GDM1 (cell line): Measurements from ENCODE around the gene PLXND1.

Experiments
- DNase-seq: peaks from one replicate; lab custom pipeline; 2025; lab: John Stamatoyannopoulos, UW

Gene PLXND1

DNA sequence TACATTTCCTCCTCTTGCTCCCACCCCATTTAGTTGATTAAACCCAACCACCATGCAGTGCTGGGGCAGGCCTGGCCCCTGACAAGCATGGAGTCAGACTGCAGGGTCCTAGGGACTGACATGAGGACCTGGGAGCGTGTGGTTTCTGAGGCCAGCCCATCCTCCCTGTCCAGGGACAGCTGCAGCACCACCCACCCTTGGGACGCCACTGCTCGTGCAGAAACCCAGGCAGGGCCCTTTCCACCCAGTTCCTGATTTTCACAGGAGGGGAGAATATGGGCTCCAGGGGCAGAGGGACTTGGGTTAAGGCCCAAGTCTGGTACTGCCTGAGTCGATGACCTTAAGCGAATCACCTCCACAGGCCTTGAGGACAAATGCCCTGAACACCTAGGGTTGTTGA, 23.7 kb downstream of the PLXND1 start:
- DNase-seq, result no peak

DNA sequence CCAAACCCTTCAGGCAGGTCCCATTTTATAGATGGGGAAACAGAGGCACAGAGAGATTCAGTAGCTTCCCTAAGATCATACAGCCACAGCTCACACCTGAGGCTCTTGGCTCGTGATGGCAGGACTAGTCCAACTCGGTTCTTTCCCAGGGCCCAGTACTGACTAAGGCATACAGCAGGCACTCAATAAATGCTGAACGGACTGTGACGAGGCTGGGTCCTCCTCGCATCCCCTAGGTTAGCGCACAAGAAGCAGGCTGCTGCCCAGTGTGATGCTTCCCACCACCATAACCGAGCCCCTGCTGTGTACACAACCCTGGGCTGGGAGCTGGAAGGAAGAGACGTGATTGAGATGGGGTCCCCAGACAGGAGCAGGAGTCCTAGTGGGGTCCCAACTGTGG, 24.9 kb downstream of the PLXND1 start:
- no peak for DNase-seq

DNA sequence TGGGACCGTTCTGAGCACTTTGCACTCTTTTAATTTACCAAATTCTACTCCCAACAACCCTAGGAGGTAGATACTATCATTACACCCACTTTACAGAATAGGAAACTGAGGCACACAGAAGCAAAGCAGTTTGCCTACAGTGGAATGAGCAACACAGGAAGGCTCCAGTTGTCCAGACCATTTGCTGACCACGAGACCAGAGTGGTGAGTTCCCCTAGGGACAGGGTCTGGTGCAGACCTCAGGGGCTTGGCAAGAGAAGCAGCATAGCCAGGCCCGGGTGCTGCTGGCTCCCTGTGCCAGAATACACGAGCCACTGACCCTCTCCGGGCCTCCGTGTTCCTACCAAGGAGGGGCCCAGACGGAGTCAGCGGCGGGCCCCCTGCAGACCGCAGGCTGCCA, 26.5 kb downstream of the PLXND1 start:
- DNase-seq, result no peak

DNA sequence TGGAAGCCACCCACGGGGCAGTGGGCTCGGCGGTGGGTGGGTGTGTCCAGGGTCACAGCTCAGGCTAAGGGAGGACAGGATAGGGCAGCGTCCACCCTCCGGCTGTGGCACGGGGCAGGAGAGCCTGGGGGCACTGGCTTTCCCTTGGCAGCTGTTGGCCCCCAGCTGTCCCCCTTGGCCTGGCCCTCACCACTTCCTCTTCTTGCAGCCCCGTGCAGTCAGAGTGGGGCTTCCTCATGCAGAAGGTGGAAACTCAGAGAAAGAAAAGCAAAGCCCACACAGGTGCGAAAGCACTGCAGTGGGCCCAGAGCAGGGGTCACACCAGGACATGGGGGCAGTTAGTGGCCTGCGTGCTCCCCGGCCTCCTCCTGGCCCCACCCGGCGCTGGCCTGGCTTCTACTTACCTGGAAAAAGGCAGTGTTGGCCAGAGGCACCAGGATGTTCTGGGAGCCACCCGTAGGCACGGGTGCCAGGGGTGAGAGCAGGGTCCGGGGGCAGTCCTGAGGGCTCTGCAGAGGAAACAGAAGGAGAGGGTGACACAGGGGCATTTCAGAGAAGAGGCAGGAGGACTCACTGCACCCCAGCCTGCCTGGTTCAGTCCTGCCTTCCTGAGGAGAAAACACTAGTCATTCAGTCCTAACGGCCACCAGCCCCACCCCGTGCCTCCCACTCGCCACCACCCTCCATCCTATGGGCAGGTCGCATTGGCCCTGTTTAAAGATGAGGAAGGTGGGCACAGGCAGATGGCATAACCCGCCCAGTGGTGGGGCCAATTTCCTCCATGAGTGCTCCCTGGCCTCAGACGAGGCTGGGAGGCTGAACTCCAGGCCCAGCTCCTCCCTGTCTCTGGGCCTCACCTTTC, 28.3 kb downstream of the PLXND1 start:
- peak; percentile 82 for DNase-seq

DNA sequence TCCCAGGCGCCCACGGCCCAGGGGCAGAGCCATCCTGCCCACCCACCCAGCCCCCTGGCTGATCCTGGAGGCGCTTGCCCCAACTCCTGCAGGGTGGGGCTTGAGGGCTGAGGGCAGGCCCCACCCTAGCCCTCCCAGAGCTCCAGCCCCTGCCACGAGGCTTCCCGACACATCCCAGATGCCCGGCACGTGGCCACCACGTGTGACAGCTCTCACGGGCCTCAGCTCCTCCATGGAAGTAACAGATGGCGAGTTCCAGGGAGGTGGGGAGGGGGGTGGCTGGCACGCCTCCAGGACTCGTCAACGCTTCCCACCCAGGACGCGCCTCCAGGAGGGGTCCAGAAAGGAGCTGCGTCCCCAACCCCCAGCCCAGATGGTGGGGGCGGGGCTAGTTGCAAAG, 29.1 kb downstream of the PLXND1 start:
- DNase-seq, result no peak

DNA sequence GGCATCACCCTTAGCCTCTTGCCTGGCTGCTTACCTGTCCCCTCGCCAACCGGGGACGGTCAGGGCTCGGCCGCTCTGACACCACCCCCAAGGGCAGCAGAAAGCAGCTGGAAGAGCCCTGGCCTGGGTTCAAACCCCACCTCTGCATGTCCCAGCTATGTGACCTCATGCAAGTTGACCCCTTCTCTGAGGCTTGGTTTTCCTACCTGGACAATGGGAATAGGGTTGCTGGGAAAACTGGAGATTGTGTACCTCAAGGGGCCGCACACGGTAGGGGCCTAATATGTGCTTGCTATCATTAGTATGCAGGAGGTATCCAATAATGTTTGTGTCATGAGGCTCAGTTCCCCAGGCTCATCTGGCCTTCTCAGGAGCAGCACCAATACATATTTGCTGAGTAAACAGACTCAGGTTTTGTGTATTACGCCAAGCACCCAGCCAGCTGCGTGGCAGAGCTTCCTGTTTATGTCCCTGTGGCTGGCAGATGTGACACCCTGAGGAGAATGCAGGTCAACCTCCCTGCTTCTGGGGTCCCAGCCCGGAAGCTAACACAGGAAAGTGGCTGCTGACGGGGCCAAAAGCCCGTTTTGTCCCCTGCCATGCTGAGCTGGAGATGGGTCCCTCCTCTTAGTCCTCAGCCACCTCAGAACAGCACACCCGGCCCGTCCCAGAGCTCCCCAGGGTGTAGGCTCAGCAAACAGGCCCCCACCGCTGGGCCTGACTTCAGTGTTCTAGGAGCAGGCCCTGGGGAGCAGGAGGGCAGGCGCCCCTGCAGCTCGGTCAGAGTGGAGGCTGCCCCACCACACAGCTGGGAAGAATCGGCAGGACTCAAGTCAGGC, 29.7 kb downstream of the PLXND1 start:
- DNase-seq, result peak; percentile 18

DNA sequence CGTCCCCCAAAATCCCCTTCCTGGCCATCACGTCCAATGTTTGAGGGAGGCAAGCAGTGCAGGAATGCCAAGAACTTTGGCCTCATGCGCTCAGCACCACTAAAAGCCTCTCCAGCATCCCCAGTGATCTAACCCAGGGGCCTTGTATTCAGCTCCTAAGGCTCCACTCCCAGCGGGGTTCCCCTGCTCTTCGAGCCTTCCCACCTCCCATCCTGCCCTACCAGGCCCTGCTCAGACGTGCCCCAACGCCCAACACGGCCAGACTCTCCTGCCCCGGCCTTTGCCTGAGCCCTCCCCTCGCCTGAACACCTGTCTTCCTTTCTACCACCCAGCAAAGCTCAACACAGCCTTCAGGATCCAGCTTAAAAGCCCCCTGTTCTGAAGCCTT, 30.5 kb downstream of the PLXND1 start:
- DNase-seq, result no peak

DNA sequence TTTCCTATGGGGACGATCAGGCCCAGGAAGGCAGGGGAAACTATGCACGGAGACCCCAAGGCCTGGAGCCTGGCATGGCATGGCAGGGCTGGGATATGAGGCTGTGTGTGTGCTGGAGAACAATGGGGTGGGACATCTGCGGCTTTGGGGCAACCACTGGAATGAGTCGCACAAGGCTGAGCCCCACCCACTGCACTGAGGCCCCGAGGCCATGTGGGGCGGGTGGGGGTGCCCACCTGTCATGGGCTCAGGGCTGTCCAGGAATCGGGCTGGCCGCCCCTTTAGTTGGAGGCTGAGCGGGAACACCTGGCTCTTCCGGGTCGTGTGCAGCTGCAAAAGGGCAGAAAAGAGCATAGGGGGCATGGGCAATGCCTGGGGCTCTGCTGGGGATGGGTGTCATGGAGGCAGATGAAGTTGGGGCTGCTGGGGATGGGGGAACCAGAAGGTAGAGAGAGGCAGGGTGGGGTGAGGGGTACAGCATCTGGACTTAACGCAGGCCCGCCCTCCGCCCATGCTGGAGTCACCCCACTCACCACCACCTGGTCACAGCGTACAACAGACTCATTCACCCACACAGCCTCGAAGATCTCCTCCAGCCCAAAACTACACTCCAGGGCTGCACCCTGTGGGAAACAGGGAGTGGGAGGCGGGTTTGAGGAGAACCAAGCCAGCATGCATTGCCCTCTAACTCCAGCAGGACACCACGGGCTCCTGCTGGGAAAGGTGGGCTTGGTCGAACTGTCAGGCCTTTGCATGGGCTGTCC, 31.1 kb downstream of the PLXND1 start:
- DNase-seq, result no peak

DNA sequence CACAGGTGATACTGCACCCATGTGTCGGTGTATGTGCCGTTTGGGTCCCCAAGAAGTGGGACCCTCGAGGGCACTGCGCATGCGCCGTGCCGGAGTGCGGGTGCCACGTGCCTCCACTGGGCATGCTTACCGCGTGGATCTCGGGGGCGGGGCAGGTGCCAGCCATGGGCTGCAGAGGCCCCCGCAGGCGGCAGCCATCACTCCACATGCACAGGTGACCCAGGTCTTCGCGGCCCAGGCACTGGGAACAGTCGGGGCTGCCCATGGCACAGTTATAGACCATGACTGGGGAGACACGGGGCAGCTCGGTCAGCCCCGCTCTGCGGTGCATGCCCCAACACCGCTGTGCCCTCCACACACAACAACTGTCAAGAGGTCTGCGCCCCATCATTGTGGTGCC, 32.3 kb downstream of the PLXND1 start:
- DNase-seq, result no peak

DNA sequence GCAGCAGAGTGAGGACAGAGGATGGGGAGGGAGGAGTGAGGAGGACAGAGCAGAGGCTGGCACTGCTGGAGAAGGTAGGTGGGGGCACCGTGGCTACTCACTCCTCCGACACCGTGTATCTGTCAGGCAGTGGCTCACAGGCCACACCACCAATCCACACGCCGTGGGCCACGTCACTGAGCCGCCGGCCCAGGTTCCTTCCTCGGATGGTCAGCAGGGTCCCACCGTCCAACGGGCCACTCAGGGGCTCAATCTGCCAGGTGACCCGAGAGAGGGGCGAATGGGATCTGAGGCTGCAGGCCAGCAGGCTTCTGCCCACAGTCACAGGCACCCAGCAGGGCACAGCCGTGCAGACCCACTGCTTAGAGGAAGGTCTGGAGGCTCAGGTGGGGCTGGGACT, 33.0 kb downstream of the PLXND1 start:
- no peak for DNase-seq

DNA sequence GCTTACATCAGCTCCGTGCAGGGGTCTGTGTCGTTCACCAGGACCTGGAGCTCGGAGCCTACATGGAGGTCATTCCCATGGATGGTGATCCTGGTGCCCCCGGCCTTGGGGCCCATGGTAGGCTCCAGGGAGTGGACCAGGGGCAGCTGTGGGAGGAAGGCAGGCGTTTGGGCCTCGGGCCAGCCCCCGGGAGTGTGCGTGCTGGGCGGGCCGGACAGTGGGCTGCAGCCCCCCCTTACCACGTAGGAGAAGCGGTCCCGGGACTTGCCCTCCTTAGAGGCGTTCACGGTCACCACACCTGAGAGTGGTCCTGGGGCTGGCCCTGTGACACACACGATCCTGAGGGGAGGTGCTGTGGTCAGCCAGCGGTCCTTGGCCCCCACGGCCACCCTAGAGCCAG, 33.9 kb downstream of the PLXND1 start:
- DNase-seq, result no peak

DNA sequence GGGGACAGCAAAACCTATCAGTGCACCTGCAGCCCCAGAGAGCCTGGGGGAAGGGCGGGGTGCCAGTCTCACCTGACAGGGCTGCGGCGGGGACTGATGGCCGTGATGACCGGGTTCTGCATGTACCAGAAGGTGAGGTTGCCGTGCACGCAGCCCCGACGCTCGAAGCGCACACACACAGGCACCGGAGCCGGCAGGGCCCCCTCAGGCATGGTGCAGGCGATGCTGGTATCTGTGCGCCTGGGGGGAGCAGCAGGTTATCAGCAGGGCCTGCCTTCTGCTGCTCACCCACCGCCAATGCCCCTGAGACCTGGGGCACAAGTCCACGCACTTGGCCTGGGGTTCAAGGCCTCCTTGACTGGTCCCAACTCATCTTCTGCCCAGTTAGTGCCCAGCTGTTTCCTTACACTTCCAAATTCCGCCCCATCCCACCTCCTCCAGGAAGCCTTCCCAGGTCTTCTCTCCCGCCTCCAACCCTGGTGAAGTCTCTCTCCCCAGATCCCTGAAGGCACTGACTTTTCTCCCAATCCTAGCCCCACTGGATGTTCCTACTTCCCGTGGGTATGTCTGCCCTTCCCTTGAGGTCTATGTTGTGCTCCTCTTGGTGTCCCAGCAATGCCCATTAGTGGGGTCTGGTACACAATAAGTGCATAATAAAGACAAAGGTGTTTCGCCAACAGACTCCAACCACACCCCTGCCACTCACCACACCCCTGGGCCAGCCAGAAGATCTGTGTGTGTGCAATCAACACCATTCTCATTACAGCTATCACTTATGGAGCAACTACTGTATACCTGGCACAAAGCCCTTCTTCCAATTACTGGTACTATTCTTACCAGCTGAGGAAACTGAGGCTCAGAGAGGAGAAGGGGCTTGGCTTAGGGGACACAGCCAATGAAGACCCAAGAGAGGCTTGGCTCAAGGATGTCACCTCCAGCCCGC, 34.6 kb downstream of the PLXND1 start:
- DNase-seq, result no peak

DNA sequence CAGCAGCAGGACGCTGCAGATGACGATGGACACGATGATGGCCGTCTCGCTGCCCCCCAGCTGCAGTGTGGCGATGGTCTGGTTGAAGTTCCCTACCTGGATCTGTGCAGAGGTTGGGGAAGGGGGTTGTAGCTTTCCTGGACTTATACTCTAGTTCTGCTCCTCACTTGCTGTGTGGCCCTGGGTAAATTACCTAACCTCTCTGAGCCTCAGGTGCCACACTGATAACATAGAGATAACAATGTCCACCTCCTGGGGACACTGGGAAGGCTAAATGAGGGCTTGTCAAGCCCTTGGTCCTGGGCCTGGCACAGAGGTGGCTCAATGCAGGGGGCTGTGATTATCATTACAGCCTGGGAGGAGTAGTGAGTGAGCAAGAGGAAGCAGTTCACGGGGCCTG, 36.6 kb downstream of the PLXND1 start:
- DNase-seq, result no peak

DNA sequence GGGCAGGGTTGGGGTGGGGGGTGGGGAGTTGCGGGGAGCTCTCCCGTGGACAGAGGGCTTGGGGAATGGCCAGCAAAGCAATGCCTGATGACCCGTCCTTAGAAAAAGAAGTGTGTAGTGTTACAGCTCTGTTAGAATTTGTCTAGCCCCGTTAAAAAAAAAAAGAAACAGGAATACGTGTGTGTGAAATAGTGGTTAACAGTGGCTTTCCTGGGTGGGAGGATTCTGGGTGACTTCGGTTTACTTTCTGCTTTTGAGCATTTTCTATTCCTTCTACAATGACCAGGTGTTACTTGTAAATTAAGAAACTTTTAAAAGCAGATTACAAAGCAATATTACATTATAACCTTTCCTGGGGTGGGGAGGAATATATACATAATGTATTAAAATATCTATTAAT, 38.5 kb downstream of the PLXND1 start:
- no peak for DNase-seq

DNA sequence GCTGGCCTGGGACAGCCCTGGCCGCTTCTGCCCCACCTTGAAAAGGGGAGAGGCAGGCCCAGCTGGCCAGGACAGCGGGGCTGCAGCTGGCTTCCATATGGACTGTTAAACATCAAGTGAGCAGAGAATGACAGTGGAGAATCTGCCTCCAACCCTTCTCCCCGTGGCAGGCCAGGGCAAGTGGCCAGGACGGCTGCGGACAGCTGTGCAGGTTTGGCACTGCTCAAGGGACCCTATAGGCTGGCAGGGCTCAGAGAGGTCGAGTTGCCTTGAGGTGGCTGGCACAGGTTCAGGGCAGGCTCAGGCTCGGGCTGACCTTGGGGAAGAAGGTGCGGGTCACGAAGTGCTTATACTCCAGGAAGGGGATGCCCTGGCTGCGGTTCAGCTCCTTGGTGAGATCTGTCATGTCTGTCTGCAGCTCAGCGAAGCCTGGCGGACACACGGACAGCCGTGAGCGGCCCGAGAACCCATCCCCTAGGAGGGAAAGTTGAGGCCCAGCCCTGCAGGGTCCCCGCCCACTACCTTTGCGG, 39.2 kb downstream of the PLXND1 start:
- DNase-seq, result no peak

DNA sequence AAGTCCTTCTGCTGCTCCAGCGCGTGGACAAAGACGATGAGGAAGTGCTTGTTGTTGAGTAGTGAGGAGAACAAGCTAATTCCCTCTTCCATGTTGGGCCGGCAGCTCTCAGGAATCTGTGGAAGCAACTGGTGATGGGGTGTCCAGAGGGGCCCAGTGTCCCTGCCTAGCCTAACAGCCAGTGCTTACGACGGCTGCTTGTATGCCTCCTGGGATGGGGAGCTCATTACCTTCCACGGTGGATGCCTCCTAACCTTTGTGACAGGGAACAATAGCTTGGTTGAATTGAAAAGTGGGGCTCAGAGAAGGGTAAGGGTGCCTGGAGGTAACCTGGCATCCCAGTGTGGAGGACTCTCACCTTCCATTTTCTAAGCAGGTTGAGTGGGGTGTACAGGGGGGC, 40.6 kb downstream of the PLXND1 start:
- no peak for DNase-seq

DNA sequence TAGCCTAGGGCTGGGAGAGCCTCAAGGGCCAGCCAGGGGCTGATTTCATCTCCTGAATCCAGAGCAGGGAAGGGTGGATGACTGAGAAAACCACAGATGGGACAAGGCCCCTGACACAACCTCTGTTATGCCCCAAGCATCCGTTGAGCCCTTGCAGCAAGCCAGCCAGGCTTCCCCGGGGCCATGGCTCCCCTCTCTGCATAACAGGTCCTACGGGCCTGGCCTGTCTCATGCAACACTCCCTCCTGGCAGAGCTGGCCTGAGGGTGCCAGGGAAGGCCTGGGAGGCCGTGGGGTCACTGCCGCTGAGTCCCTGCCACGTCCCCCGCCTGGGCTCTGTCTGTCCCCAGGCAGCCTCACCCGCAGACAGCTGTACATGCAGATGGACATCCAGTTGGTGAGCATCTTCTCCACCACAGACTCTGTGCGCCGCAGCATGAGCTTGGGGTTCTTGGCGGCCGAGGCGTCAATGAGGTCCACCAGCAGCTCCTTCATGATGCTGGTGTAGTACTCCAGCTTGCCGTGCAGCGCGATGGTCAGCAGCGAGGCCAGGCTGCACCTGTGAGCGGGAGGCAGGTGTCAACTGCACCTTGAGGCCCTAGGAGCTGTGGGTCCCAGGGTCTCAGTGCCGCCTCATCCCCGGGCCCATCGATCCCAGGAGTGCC, 41.4 kb downstream of the PLXND1 start:
- no peak for DNase-seq

DNA sequence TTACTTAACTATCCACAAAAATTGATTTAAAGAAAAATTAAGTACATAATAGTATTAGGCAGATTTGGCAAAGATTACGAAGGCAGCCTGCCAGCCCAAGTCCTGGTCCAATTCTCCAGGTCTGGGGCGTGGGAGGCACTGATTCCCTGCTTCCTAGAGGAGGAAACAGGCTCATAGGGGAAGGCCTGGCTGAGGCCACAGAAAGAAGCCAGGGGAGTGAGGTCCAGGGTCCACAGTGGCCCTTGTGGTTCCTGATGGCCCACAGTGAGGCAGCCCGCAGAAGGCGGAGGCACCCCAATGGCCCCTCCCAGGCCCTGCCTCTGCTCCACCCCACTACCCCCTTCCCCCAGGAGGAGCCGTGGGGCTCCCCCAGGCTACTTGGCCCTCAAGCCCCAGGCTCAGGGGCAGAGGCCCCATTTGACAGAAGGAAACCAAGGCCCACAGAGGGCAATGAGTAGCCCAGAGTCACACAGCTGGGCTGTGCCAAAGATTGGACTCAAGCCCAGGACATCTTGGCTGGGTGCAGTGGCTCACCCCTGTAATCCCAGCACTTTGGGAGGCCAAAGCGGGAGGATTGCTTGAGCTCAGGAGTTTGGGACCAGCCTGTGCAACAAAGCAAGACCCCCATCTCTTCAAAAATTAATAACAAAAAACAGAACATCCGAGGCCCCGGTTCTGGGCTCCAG, 42.5 kb downstream of the PLXND1 start:
- no peak for DNase-seq

DNA sequence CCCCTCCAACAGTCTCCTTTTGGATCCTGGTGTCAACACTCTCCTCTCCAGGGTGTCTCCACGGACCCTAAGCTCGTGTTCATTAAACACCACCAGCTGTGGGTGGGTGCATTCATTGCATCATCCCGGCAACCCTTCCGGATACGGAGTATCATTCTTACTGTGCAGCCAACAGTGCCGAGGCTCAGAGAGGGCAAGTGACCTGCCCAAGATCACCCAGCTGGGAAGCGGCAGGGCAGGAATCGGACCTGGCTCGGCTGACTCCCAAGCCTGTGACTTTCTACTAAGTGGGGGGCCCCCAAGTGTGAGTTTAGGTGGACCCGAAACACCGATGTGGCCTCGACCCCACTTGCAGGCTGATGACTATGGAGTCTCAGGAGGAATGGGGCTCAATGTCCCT, 43.1 kb downstream of the PLXND1 start:
- DNase-seq, result no peak

DNA sequence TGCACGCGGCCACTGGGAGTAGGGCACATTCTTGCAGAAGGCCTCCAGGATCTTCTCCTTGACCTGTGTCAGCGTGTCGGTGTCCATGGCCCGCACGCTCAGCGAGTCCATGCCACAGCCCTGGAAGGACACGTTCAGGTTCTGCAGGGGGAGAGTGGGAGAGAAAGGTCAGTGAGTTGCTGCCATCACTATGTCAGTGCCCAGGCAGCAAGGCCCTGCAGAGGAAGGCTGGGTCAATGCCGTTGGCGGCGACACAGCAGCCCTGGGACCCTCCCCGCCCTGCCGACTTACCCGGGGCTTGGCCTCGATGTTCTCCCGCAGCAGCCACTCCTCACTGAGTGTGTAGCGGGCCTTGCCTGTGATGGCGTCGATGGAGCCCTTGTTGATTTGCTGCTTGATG, 43.7 kb downstream of the PLXND1 start:
- DNase-seq, result no peak
